Measurements from ENCODE around the gene RBM20.

GRCh38 chr10:110851020-110851612 lies 207.0 kb downstream of the RBM20 start:
- TF ChIP-seq EZH2phosphoT487 (IDR thresholded peaks at IDR 0.05; ENCODE audit: unreplicated experiment) (no peak), CREB1 (CRISPR knock-in tag; IDR thresholded peaks at IDR 0.05; ENCODE audit: low read depth) (no peak)

All from GM23338 (cell line).